ENCODE measurements around the gene MYO5A.

Gene MYO5A

DNA sequence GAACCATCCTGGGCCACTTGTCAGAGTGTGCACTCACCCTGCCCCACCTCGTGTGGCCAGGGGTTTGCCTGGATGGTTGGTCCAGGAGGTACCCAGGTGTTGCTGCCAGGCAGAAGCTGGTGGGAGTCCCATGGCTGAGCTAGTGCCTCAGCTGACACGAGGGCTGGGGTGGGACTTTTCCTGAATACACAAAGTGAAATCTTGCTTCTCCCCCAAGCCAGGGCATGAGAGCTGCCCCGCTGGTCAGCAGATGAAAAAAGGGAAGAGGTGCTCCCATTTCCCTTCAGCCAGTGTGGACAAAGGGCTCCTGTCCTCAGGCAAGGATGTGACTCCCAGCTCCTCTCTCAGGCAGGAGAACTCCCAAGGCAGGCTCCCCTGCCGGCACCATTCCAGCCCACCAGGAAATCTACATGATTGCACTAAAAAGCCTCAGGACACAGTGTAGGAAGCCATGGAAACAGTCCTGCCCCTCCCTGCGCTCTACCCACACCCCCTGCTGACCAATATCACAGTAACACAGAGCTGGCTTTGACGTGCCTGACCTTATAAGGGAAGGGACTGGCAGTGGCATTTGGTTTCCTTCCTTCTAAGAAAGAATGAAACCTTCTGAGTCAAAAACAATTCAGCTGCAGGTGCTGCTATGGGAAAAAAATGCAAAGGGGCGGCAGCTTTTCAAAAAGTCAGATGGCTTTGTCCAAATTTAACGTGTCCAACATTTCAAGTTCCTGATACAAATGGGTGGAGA, 267.0 kb downstream of the MYO5A start:
- H3K4me3 ChIP-seq (ENCODE audit: control insufficient read depth, low read depth, low read length): no peak overlapping the region
- TF ChIP-seq, protein P1, sequence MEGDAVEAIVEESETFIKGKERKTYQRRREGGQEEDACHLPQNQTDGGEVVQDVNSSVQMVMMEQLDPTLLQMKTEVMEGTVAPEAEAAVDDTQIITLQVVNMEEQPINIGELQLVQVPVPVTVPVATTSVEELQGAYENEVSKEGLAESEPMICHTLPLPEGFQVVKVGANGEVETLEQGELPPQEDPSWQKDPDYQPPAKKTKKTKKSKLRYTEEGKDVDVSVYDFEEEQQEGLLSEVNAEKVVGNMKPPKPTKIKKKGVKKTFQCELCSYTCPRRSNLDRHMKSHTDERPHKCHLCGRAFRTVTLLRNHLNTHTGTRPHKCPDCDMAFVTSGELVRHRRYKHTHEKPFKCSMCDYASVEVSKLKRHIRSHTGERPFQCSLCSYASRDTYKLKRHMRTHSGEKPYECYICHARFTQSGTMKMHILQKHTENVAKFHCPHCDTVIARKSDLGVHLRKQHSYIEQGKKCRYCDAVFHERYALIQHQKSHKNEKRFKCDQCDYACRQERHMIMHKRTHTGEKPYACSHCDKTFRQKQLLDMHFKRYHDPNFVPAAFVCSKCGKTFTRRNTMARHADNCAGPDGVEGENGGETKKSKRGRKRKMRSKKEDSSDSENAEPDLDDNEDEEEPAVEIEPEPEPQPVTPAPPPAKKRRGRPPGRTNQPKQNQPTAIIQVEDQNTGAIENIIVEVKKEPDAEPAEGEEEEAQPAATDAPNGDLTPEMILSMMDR (IDR thresholded peaks at IDR 0.05; ENCODE audit: control insufficient read depth, insufficient read depth, low read depth, low read length, missing control alignments): peak; percentile 25
- DNase-seq (ENCODE audit: low read depth): no peak

DNA sequence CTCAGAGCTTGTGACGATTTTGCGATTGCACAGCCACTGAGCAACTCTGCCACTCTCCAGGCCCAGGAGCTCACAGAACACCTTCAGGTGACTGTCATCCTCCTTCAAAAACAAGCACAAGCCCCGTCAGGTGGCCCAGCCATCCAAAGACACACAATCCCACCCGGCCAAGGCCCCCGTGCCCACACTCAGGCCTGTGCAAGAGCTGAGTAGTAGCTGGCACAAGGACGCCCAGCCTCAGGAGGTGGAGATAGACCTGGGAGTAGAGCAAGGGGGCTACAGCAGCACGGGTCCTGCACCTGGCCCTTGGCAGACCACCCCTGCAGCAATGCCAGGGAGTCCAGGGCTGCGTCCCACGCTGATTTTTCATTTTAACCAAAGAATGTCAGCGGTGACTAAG, 267.7 kb downstream of the MYO5A start:
- DNase-seq (ENCODE audit: low read depth): no peak
- no peak overlapping the region for H3K4me3 ChIP-seq (ENCODE audit: control insufficient read depth, low read depth, low read length)
- TF ChIP-seq, protein P1 (IDR thresholded peaks at IDR 0.05; ENCODE audit: control insufficient read depth, insufficient read depth, low read depth, low read length, missing control alignments): no peak

DNA sequence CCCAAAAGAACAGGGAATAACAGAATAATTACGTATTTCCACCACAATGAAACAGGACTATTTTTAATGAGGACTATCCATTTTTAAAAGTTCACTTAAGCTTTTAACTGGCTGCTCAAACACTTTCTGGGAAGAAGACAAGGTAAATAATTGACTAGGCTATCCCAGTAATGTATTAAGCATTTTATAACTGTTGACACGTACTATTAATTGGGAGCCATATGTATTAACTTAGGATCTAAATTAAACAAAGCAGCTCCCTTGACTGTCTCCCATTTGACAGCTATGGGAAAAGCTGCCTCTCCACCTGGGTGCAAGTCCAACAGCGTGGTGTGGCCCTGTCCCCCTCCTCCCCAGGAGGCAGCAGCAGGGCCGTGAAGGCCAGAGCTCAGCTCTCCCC, 269.2 kb downstream of the MYO5A start:
- TF ChIP-seq, protein P1 (IDR thresholded peaks at IDR 0.05; ENCODE audit: control insufficient read depth, insufficient read depth, low read depth, low read length, missing control alignments): no peak
- H3K4me3 ChIP-seq (ENCODE audit: control insufficient read depth, low read depth, low read length): no peak overlapping the region
- no peak for DNase-seq (ENCODE audit: low read depth)

DNA sequence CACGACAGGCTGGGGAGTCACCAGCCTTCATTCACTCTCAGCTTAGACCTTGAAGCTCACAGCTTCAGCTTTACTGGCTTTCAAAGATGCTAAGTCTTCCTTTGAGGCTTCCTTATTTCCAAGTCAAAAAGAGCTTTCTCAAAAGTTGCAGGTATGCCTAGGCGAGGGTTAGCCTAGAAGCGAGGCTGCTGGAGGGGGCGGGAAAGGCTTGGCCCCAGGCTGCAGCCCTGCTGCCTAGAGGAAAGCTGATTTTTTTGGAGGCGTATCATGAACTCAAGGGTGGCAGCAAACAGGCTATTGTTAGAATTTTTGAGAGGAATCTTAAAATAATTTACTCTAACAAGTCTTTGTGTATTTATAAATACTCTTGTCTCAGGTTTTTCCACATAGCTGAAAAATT, 270.2 kb downstream of the MYO5A start:
- TF ChIP-seq, protein P1 (IDR thresholded peaks at IDR 0.05; ENCODE audit: control insufficient read depth, insufficient read depth, low read depth, low read length, missing control alignments): no peak
- DNase-seq (ENCODE audit: low read depth): no peak

DNA sequence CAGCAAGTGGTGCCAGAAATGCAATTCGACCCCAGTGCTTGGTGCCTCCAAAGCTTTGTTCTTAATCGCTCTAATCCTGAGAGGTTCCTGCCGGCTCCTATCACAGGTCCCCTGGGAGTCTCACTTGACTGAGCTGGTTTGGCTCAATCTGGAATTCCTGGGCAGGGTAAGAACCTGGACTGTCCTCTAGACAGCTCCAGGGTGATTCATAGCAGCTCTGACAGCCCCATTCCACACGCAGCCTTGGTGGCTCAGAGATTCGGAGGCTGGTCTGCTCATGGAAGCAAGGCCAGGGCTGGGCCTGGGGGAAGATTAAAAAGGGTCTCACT, 271.0 kb downstream of the MYO5A start:
- TF ChIP-seq, protein P1 (IDR thresholded peaks at IDR 0.05; ENCODE audit: control insufficient read depth, insufficient read depth, low read depth, low read length, missing control alignments): no peak
- DNase-seq (ENCODE audit: low read depth): no peak
- no peak overlapping the region for H3K4me3 ChIP-seq (ENCODE audit: control insufficient read depth, low read depth, low read length)

More for the DNA sequence above, 270.2 kb downstream of the MYO5A start:
- H3K4me3 ChIP-seq (ENCODE audit: control insufficient read depth, low read depth, low read length): no peak overlapping the region
